ENCODE measurements around the gene TBCD. TPM values are rescaled to one million over a fixed set of nuclear protein-coding genes. Genes with fewer than 3 reads are reported as not detected.

Gene TBCD
- total RNA-seq, 1 donor from 2014 or later = 207 TPM

GRCh38 chr17:82710499-82711232, 41.2 kb upstream of the TBCD start:
- DNase-seq (ENCODE audit: low spot score) = no peak
- TF ChIP-seq CTCF (IDR thresholded peaks at IDR 0.05; ENCODE audit: unreplicated experiment) = no peak
- H3K36me3 Mint-ChIP-seq (ENCODE audit: low read depth, unreplicated experiment) = no peaks in the 10 kb centered on the region
- H3K9me3 Mint-ChIP-seq (ENCODE audit: unreplicated experiment) = no peaks in the 10 kb centered on the region
- H3K4me1 Mint-ChIP-seq (ENCODE audit: unreplicated experiment) = peaks cover under 1% of the 10 kb centered on the region
- H3K4me3 Mint-ChIP-seq (ENCODE audit: unreplicated experiment) = no peak overlapping the region
- H3K27ac Mint-ChIP-seq (ENCODE audit: unreplicated experiment) = no peak overlapping the region
- H3K27me3 Mint-ChIP-seq (ENCODE audit: unreplicated experiment) = peaks cover 6% of the 10 kb centered on the region

GRCh38 chr17:82713071-82713723, 38.7 kb upstream of the TBCD start:
- DNase-seq (ENCODE audit: low spot score) = no peak

GRCh38 chr17:82716203-82717010, 35.5 kb upstream of the TBCD start, which contains the start of gene FN3KRP:
Gene FN3KRP (plus strand): TSS chr17:82716706. CDS start chr17:82716756, 50 bp downstream.
- Mint-ChIP-seq H3K4me1 (ENCODE audit: unreplicated experiment) (peaks cover 11% of the 10 kb centered on the region), H3K9me3 (ENCODE audit: unreplicated experiment) (no peaks in the 10 kb centered on the region), H3K27me3 (ENCODE audit: unreplicated experiment) (peaks cover 2% of the 10 kb centered on the region), H3K36me3 (ENCODE audit: low read depth, unreplicated experiment) (peaks cover 14% of the 10 kb centered on the region), H3K4me3 (ENCODE audit: unreplicated experiment) (peak within 1 kb of the TSS; percentile 96), H3K27ac (ENCODE audit: unreplicated experiment) (peak within 1 kb of the TSS; percentile 36)
- TF ChIP-seq CTCF (IDR thresholded peaks at IDR 0.05; ENCODE audit: unreplicated experiment) = no peak
- peak; percentile 83 for DNase-seq (ENCODE audit: low spot score)

More at GRCh38 chr17:82713071-82713723, 38.7 kb upstream of the TBCD start:
- H3K27ac Mint-ChIP-seq (ENCODE audit: unreplicated experiment) = no peak overlapping the region
- no peaks in the 10 kb centered on the region for H3K27me3 Mint-ChIP-seq (ENCODE audit: unreplicated experiment)
- TF ChIP-seq CTCF (IDR thresholded peaks at IDR 0.05; ENCODE audit: unreplicated experiment) = no peak
- H3K4me3 Mint-ChIP-seq (ENCODE audit: unreplicated experiment) = no peak overlapping the region
- peaks cover 11% of the 10 kb centered on the region for H3K4me1 Mint-ChIP-seq (ENCODE audit: unreplicated experiment)
- no peaks in the 10 kb centered on the region for H3K9me3 Mint-ChIP-seq (ENCODE audit: unreplicated experiment)
- peaks cover 6% of the 10 kb centered on the region for H3K36me3 Mint-ChIP-seq (ENCODE audit: low read depth, unreplicated experiment)

- Mint-ChIP-seq H3K36me3 (ENCODE audit: low read depth, unreplicated experiment) (peaks cover 27% of the 10 kb centered on the region), H3K9me3 (ENCODE audit: unreplicated experiment) (no peaks in the 10 kb centered on the region), H3K27ac (ENCODE audit: unreplicated experiment) (no peak overlapping the region), H3K4me1 (ENCODE audit: unreplicated experiment) (peaks cover 11% of the 10 kb centered on the region), H3K4me3 (ENCODE audit: unreplicated experiment) (peak overlapping the region; percentile 33), H3K27me3 (ENCODE audit: unreplicated experiment) (peaks cover 2% of the 10 kb centered on the region)
- no peak for DNase-seq (ENCODE audit: low spot score)
- TF ChIP-seq CTCF (IDR thresholded peaks at IDR 0.05; ENCODE audit: unreplicated experiment) = no peak
Measured at GRCh38 chr17:82718986-82719685, 32.7 kb upstream of the TBCD start.

Measured in endothelial cell (in vitro differentiated cells).